AG04450 (cell line): Measurements from ENCODE around the gene LSAMP. TPM values are rescaled to one million over a fixed set of nuclear protein-coding genes. Genes with fewer than 3 reads are reported as not detected.

Experiments
- CTCF ChIA-PET: fragments of 300-600, 350-600 bp; formaldehyde crosslinking; extraction: SDS; loops from one replicate; lab custom pipeline; 2022; ENCODE audit warnings: antibody characterized with exemption, inconsistent platforms; lab: Charles Lee
- POLR2A ChIA-PET: fragments of 350-600 bp; formaldehyde crosslinking; extraction: SDS; loops from one replicate; lab custom pipeline; 2021; ENCODE audit warnings: antibody characterized with exemption, inconsistent platforms; lab: Yijun Ruan, JAX
- DNase-seq: peaks from one replicate; pipeline ENCODE4 v3.0.0-alpha.2; 2011; ENCODE audit warnings: low read depth, low spot score
- H3K27ac ChIP-seq: one replicate; pipeline ENCODE4 v1.5.1; 2012; ENCODE audit warnings: low read depth, low read length, control low read depth
- H3K27me3 ChIP-seq: one replicate; pipeline ENCODE4 v1.6.0; 2012; ENCODE audit warnings: low read length; ENCODE audit not compliant: control insufficient read depth, insufficient read depth
- H3K4me3 ChIP-seq: 2 replicates; pipeline ENCODE4 v1.5.1; 2011; ENCODE audit warnings: mild to moderate bottlenecking, low read depth, low read length, control low read depth
- H3K9me3 ChIP-seq: 2 replicates; pipeline ENCODE4 v1.5.1; 2012; ENCODE audit warnings: low read length; ENCODE audit not compliant: control insufficient read depth, insufficient read depth
- CTCF ChIP-seq: IDR thresholded peaks from 2 replicates; pipeline ENCODE4 v1.5.1; 2011; ENCODE audit warnings: low read depth, low read length, control low read depth, inconsistent platforms
- polyA plus RNA-seq: library from polyadenylated mRNA; depleted of rRNA; stranded (reverse); fragments of >200 nt; gene quantifications from 2 replicates; pipeline ENCODE4 v1.2.3, GENCODE V29; 2011

Gene LSAMP
- polyA plus RNA-seq, 1 experiment: 25.1 TPM

GRCh38 chr3:116341899-116342298 lies 103.4 kb downstream of the LSAMP start:
- Histone ChIP-seq H3K9me3 (no peaks in the 10 kb centered on the region), H3K4me3 (no peak overlapping the region), H3K27me3 (no peaks in the 10 kb centered on the region), H3K27ac (no peak overlapping the region)
- ChIA-PET POLR2A (no interaction called here), CTCF (no interaction called here)
- TF ChIP-seq CTCF: no peak
- DNase-seq: no peak

GRCh38 chr3:116341381-116341780 lies 103.9 kb downstream of the LSAMP start:
- Histone ChIP-seq H3K9me3 (no peaks in the 10 kb centered on the region), H3K27ac (no peak overlapping the region), H3K4me3 (no peak overlapping the region), H3K27me3 (no peaks in the 10 kb centered on the region)
- TF ChIP-seq CTCF: no peak
- ChIA-PET POLR2A (no interaction called here), CTCF (no interaction called here)
- DNase-seq: no peak

GRCh38 chr3:116340680-116341216 lies 104.5 kb downstream of the LSAMP start:
- no peaks in the 10 kb centered on the region for H3K27me3 ChIP-seq
- no peak for DNase-seq
- H3K4me3 ChIP-seq: no peak overlapping the region
- no peak overlapping the region for H3K27ac ChIP-seq
- no peaks in the 10 kb centered on the region for H3K9me3 ChIP-seq
- CTCF ChIA-PET: no interaction called here
- TF ChIP-seq CTCF: no peak
- POLR2A ChIA-PET: no interaction called here

- ChIA-PET CTCF (no interaction called here), POLR2A (no interaction called here)
- TF ChIP-seq CTCF: no peak
- DNase-seq: peak; percentile 7
- no peak overlapping the region for H3K4me3 ChIP-seq
- H3K27ac ChIP-seq: no peak overlapping the region
- H3K9me3 ChIP-seq: no peaks in the 10 kb centered on the region
- H3K27me3 ChIP-seq: no peaks in the 10 kb centered on the region
Observed at GRCh38 chr3:116339441-116340028, 105.8 kb downstream of the LSAMP start.

GRCh38 chr3:116338713-116339112 lies 106.6 kb downstream of the LSAMP start:
- TF ChIP-seq CTCF: no peak
- Histone ChIP-seq H3K27me3 (no peaks in the 10 kb centered on the region), H3K9me3 (no peaks in the 10 kb centered on the region), H3K27ac (no peak overlapping the region), H3K4me3 (no peak overlapping the region)
- ChIA-PET POLR2A (no interaction called here), CTCF (no interaction called here)
- no peak for DNase-seq
